ENCODE results near the gene KLF18. TPM values are rescaled to one million over a fixed set of nuclear protein-coding genes. Genes with fewer than 3 reads are reported as not detected.

KLF18 gene
- total RNA-seq, 4 donors from 2014 or later: not detected

GRCh38 chr1:44100183-44100868, 41.1 kb downstream of the KLF18 start:
- intact Hi-C loops (cut with DNase I; ENCODE audit: low total_unique reads) (no loop called here), in situ Hi-C loops (cut with MboI; ENCODE audit: low sequenced_read_pairs in 4 of 4) (no loop called here)
- H3K9me3 ChIP-seq: no peaks in the 10 kb centered on the region
- TF ChIP-seq POLR2A (IDR thresholded peaks at IDR 0.05): no peak
- TF ChIP-seq, protein P1, sequence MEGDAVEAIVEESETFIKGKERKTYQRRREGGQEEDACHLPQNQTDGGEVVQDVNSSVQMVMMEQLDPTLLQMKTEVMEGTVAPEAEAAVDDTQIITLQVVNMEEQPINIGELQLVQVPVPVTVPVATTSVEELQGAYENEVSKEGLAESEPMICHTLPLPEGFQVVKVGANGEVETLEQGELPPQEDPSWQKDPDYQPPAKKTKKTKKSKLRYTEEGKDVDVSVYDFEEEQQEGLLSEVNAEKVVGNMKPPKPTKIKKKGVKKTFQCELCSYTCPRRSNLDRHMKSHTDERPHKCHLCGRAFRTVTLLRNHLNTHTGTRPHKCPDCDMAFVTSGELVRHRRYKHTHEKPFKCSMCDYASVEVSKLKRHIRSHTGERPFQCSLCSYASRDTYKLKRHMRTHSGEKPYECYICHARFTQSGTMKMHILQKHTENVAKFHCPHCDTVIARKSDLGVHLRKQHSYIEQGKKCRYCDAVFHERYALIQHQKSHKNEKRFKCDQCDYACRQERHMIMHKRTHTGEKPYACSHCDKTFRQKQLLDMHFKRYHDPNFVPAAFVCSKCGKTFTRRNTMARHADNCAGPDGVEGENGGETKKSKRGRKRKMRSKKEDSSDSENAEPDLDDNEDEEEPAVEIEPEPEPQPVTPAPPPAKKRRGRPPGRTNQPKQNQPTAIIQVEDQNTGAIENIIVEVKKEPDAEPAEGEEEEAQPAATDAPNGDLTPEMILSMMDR (IDR thresholded peaks at IDR 0.05 in 4 of 5, conservative IDR thresholded peaks at IDR 0.05 in 1 of 5): no peak
- H3K4me1 ChIP-seq: no peaks in the 10 kb centered on the region
- no peak overlapping the region for H3K27ac ChIP-seq
- ATAC-seq (no peak), DNase-seq (no peak)
- H3K27me3 ChIP-seq: peaks cover 0 to 3% (median 0%) of the 10 kb centered on the region in 3 donors
- H3K4me3 ChIP-seq: no peak overlapping the region
- no peaks in the 10 kb centered on the region for H3K36me3 ChIP-seq

GRCh38 chr1:44094047-44094446, 47.4 kb downstream of the KLF18 start:
- no peak for TF ChIP-seq POLR2A (IDR thresholded peaks at IDR 0.05)
- TF ChIP-seq, protein P1 (IDR thresholded peaks at IDR 0.05 in 4 of 5, conservative IDR thresholded peaks at IDR 0.05 in 1 of 5): no peak
- Histone ChIP-seq H3K27ac (no peak overlapping the region), H3K4me3 (no peak overlapping the region), H3K4me1 (no peaks in the 10 kb centered on the region), H3K9me3 (no peaks in the 10 kb centered on the region), H3K36me3 (no peaks in the 10 kb centered on the region), H3K27me3 (peaks cover 0 to 3% (median 0%) of the 10 kb centered on the region in 3 donors)
- intact Hi-C loops (cut with DNase I; ENCODE audit: low total_unique reads): no loop called here
- ATAC-seq (no peak), DNase-seq (no peak)
- in situ Hi-C loops (cut with MboI; ENCODE audit: low sequenced_read_pairs in 4 of 4): no loop called here

- ATAC-seq: no peak
- in situ Hi-C loops (cut with MboI; ENCODE audit: low sequenced_read_pairs in 4 of 4): no loop called here
Measured at GRCh38 chr1:44090429-44091252, 50.8 kb downstream of the KLF18 start.

GRCh38 chr1:44089371-44090048, 51.9 kb downstream of the KLF18 start:
- no peak overlapping the region for H3K27ac ChIP-seq
- peaks cover 0 to 3% (median 0%) of the 10 kb centered on the region in 3 donors for H3K27me3 ChIP-seq
- DNase-seq (no peak), ATAC-seq (no peak)
- in situ Hi-C loops (cut with MboI; ENCODE audit: low sequenced_read_pairs in 4 of 4) (no loop called here), intact Hi-C loops (cut with DNase I; ENCODE audit: low total_unique reads) (no loop called here)
- H3K4me3 ChIP-seq: no peak overlapping the region
- TF ChIP-seq, protein P1 (IDR thresholded peaks at IDR 0.05 in 4 of 5, conservative IDR thresholded peaks at IDR 0.05 in 1 of 5): no peak
- TF ChIP-seq POLR2A (IDR thresholded peaks at IDR 0.05): no peak
- no peaks in the 10 kb centered on the region for H3K4me1 ChIP-seq
- H3K36me3 ChIP-seq: no peaks in the 10 kb centered on the region
- H3K9me3 ChIP-seq: no peaks in the 10 kb centered on the region

More at GRCh38 chr1:44090429-44091252, 50.8 kb downstream of the KLF18 start:
- DNase-seq: no peak
- no peaks in the 10 kb centered on the region for H3K4me1 ChIP-seq
- H3K36me3 ChIP-seq: no peaks in the 10 kb centered on the region
- no peak overlapping the region for H3K4me3 ChIP-seq
- no peaks in the 10 kb centered on the region for H3K9me3 ChIP-seq
- no peak for TF ChIP-seq POLR2A (IDR thresholded peaks at IDR 0.05)
- TF ChIP-seq, protein P1 (IDR thresholded peaks at IDR 0.05 in 4 of 5, conservative IDR thresholded peaks at IDR 0.05 in 1 of 5): no peak
- peaks cover 0 to 3% (median 0%) of the 10 kb centered on the region in 3 donors for H3K27me3 ChIP-seq
- intact Hi-C loops (cut with DNase I; ENCODE audit: low total_unique reads): no loop called here
- no peak overlapping the region for H3K27ac ChIP-seq

Other genes starting within 250 kb of the KLF18 start
- 1 to 10 TPM in 1 of 4 donors, under 1 TPM in 1, not detected in 2; 0.25 to 1.8 TPM for gene ARTN, start 207.8 kb downstream of the KLF18 start, total RNA-seq
- gene IPO13, start 194.7 kb downstream of the KLF18 start, total RNA-seq: 100 to 1,000 TPM in 3 of 4 donors, 10 to 100 TPM in 1; 81.9 to 171 (median 105) TPM
- gene DPH2, start 171.6 kb downstream of the KLF18 start, total RNA-seq: 10 to 100 TPM; 53.1 to 68.3 (median 55.3) TPM
- 100 to 1,000 TPM; 156 to 242 (median 195) TPM for gene ATP6V0B, start 166.7 kb downstream of the KLF18 start, total RNA-seq
- 10 to 100 TPM; 63.5 to 97.8 (median 72.1) TPM for gene B4GALT2, start 162.4 kb downstream of the KLF18 start, total RNA-seq
- gene CCDC24, start 150.0 kb downstream of the KLF18 start, total RNA-seq: 1 to 10 TPM in 2 of 4 donors, under 1 TPM in 2; 0.73 to 2.9 (median 1.2) TPM
- under 1 TPM in 3 of 4 donors, not detected in 1; 0.16 to 0.63 (median 0.29) TPM for gene SLC6A9, start 110.2 kb downstream of the KLF18 start, total RNA-seq
- not detected for gene KLF17, start 22.8 kb downstream of the KLF18 start, total RNA-seq
- 10 to 100 TPM; 24.9 to 42.2 (median 34.9) TPM for gene DMAP1, start 71.8 kb upstream of the KLF18 start, total RNA-seq
- 100 to 1,000 TPM in 1 of 4 donors, 10 to 100 TPM in 3; 53.8 to 101 (median 79.8) TPM for gene ERI3, start 213.6 kb upstream of the KLF18 start, total RNA-seq

Measured in gastrocnemius medialis (tissue), 4 donors.